GM19455 (cell line): ENCODE measurements around the gene COPRS.
"Not testable (repeated sequence)": the region's sequence is repeated elsewhere in the genome, so short reads cannot be mapped to it uniquely, and the experiment has no call there.

Source experiments
- ATAC-seq: cut with Tn5 transposase; IDR thresholded peaks from one replicate; pipeline ENCODE4 v1.9.1; 2021; ENCODE audit not compliant: unreplicated experiment

Gene COPRS

DNA sequence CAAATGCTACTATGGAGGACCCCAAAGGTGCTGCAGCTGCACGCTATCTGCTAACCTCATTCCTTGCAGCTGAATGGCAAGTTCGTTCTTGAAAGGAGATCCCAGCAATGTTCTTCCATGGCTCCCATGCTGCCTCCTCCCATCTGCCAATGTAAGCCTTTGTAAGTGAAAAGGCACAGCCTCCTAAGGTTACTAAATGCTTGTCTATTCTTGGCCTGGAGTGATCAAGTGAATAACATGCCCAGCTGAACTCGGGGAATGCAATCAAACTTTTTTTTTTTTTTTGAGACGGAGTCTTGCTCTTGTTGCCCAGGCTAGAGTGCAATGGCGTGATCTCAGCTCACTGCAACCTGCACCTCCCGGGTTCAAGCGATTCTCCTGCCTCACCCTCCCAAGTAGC, 49.2 kb downstream of the COPRS start:
- ATAC-seq: not testable (repeated sequence)

DNA sequence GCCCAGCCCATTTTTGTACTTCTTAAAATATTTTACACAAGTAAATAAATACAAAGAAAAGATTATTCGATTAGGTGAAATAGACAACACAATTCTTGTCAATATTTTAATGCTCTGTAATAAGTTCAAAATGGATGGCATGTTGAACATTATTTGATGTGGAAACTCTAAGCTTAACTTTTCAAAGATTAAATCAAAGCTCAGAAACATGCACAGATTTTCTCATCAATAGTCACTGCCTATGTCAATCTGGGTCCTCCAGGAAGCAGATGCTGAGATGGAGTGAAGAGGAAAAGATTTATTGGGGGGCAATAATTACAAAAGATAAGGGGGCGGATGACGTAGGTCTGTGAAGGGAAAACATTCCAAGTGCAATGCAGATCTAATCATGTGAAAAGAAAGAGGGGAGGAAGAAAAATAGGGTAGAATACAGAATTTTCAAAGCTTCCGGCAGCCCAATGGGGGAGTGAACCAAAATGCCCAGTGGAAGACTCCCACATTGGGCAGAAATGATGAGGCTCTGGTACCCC, 50.5 kb downstream of the COPRS start:
- no peak for ATAC-seq

DNA sequence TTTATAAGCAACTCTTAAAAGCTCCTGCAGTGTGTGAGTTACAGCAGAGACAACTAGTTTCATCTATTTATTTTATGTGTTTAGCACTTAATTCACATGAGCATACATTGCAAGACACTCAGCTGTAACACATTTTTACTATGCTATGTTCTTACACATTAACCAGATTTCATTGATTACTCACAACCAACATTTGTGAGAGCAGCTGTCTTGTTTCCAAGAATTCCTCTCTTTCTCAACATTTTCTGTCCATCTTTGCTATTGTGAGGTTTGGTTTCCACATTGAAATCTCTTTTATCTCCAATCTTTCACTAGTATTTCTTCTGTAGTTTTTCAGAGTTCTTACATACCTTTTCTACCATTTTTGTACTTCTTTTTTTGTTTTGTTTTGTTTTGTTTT, 51.2 kb downstream of the COPRS start:
- no peak for ATAC-seq

DNA sequence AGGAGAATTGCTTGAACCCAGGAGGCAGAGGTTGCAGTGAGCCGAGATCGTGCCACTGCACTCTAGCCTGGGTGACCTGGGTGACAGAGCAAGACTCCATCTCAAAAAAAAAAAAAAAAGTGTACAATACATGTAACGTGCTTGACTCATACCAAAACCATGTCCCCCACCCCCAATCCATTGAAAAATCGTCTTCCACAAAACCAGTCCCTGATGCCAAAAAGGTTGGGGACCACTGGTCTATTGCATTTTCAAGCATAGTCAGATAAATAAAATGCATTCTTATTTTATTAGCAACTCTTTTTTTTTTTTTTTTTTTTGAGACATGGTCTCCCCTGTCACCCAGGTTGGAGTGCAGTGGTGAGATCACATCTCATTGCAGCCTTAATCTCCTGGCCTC, 52.1 kb downstream of the COPRS start:
- ATAC-seq: no peak

DNA sequence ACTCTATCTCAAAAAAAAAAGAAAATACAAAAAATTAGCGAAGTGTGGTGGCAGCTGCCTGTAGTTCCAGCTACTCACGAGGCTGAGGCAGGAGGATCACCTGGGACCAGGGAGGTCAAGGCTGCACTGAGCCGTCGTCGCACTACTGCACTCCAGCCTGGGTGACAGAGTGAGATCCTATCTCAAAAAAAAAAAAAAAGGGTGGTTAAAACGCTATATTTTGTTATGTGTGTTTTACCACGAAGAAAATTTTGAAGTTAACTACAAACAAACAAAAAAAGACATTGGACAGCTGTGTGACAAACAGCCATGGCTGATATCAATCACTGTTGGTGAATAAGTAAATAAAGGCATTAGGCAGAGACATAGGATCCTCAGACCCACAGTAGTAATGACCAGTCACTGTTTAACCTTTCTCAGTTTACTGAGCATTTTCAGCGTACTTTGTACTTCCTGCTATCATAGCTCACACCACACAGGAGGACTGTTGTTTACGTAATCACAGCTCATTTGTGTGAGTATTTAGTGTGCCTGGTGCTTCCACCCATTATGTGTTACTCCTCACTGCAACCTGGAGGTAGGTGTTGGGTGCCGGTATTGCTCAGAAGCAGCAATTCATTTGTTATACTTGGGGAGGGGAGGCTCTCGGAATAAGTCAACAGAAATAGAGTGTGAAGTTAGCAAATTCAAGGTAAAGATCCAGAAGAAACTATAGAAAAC, 55.4 kb downstream of the COPRS start:
- no peak for ATAC-seq

DNA sequence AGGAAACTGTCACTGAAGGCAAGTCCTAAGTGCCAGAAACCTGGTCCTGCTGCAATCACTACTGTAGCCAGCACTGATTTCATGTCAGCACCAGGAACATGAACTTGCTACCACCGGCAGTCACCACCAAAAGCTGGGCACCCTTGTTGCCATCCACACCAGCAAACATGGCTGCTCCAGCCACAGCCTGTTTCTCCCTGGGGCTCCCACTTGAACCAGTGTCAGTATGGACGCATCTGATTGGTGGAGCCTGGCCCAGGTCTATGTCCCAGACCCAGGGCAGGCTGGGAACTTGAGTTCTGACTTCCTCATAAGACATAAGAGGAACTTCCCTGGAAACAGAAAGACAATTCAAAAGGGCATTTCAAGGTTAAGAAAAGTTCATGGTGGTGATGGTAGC, 56.5 kb downstream of the COPRS start:
- ATAC-seq: no peak
